HepG2 (cell line): ENCODE data around the gene DNAJC1. TPM values are rescaled to one million over a fixed set of nuclear protein-coding genes. Genes with fewer than 3 reads are reported as not detected.

Source experiments
- ATAC-seq: fragments of 200-7000 bp; cut with Tn5 transposase; 3 replicates; pipeline ENCODE4 v1.9.1; 2020; ENCODE audit warnings: mild to moderate bottlenecking, moderate library complexity
- BruUV-seq: library from RNA; stranded (reverse); fragments of 400-500 nt; replicated peaks from 2 replicates; lab custom pipeline; 2021; lab: Mats Ljungman, UMichigan
- CTCF ChIA-PET: fragments of 300-600 bp; formaldehyde crosslinking; extraction: SDS; loops from one replicate; lab custom pipeline; 2021; ENCODE audit warnings: low total read pairs, inconsistent platforms, low intra/inter-chr PET ratio; lab: Yijun Ruan, JAX
- POLR2A ChIA-PET: fragments of 350-600 bp; sonication (Branson Sonifier 250); formaldehyde crosslinking; loops from one replicate; lab custom pipeline; 2020; ENCODE audit warnings: antibody characterized with exemption, inconsistent platforms; lab: Yijun Ruan, JAX
- DNase-seq: peaks from one replicate; pipeline ENCODE4 v3.0.0-alpha.2; 2015; ENCODE audit warnings: low spot score
- FAIRE-seq: peaks from 3 replicates; lab custom pipeline; 2011; peaks lifted over from hg19 to GRCh38; lab: Jason Lieb, UNC
- H2AFZ ChIP-seq: one replicate; pipeline ENCODE4 v1.6.1; 2011; ENCODE audit warnings: low read length, inconsistent platforms
- H3K27ac ChIP-seq: fragments of 300-600 bp; 3 replicates; pipeline ENCODE4 v1.8.0; 2011; ENCODE audit warnings: mixed run types, mild to moderate bottlenecking, mixed read lengths, low read length, inconsistent platforms; ENCODE audit not compliant: insufficient read depth; ENCODE audit errors: extremely low read length
- H3K27me3 ChIP-seq, 2 experiments: fragments of 200-600 bp in 1 of 2; 2 replicates in 1 of 2; 3 replicates in 1 of 2; pipeline versions ENCODE4 v1.6.0 to v1.8.0; 2011; ENCODE audit warnings: low read length in 2 of 2, mild to moderate bottlenecking in 2 of 2, moderate library complexity in 2 of 2, inconsistent platforms in 1 of 2; ENCODE audit not compliant: insufficient read depth in 2 of 2, control insufficient read depth in 1 of 2
- H3K36me3 ChIP-seq, 2 experiments: fragments of 200-600 bp in 1 of 2; replicated peaks in 1 of 2; 2 replicates in 1 of 2; 3 replicates in 1 of 2; pipeline versions ENCODE4 v1.5.1 to v1.8.0; 2011; ENCODE audit warnings: low read length in 2 of 2, inconsistent platforms in 1 of 2; ENCODE audit not compliant: insufficient read depth in 2 of 2, control insufficient read depth in 1 of 2
- H3K4me1 ChIP-seq: 2 replicates; pipeline ENCODE4 v1.5.1; 2012; ENCODE audit warnings: low read length, inconsistent platforms; ENCODE audit not compliant: insufficient read depth
- H3K4me2 ChIP-seq: 2 replicates; pipeline ENCODE4 v1.6.0; 2011; ENCODE audit warnings: low read depth, low read length, inconsistent platforms
- H3K4me3 ChIP-seq, 3 experiments: fragments of 200-600 bp in 1 of 3; sonication (generic), shearing (Covaris generic) in 1 of 3; replicated peaks in 1 of 3; 2 replicates each; pipeline ENCODE4 v1.5.1; 2011 to 2016; ENCODE audit warnings: low read length in 3 of 3, inconsistent platforms in 2 of 3, low read depth in 2 of 3, mild to moderate bottlenecking in 2 of 3, control low read depth in 1 of 3, mixed read lengths in 1 of 3; ENCODE audit not compliant: insufficient read depth in 1 of 3
- H3K79me2 ChIP-seq: one replicate; pipeline ENCODE4 v1.6.1; 2011; ENCODE audit warnings: low read length, inconsistent platforms; ENCODE audit not compliant: insufficient read depth
- H3K9ac ChIP-seq: 2 replicates; pipeline ENCODE4 v1.6.0; 2011; ENCODE audit warnings: mild to moderate bottlenecking, low read depth, low read length, inconsistent platforms; ENCODE audit not compliant: insufficient read depth
- H3K9me3 ChIP-seq: 2 replicates; pipeline ENCODE4 v1.5.1; 2012; ENCODE audit warnings: mild to moderate bottlenecking, low read length
- H4K20me1 ChIP-seq: 2 replicates; pipeline ENCODE4 v1.6.0; 2011; ENCODE audit warnings: inconsistent platforms, mild to moderate bottlenecking, low read length, moderate library complexity; ENCODE audit not compliant: insufficient read depth
- CREB1 ChIP-seq, 2 experiments: fragments of 450-650 bp in 1 of 2; IDR thresholded peaks; 2 replicates each; pipeline ENCODE4 v1.6.1; 2016 to 2017; ENCODE audit warnings: control low read depth in 1 of 2, mild to moderate bottlenecking in 1 of 2, missing compliant biosample characterization in 1 of 2, missing genetic modification characterization in 1 of 2
- FOXO1 ChIP-seq: sonication (generic); formaldehyde crosslinking; IDR thresholded peaks from 2 replicates; pipeline ENCODE4 v1.4.0; 2020; ENCODE audit warnings: missing genetic modification reagents
- GABPA ChIP-seq, 2 experiments: IDR thresholded peaks; 2 replicates each; pipeline ENCODE4 v1.6.1; 2011 to 2016; ENCODE audit warnings: low read depth in 2 of 2, low read length in 1 of 2, missing biosample characterization in 1 of 2, missing genetic modification characterization in 1 of 2
- GFI1 ChIP-seq: sonication (generic); formaldehyde crosslinking; IDR thresholded peaks from 2 replicates; pipeline ENCODE4 v1.5.0; 2020; ENCODE audit warnings: missing genetic modification reagents, mild to moderate bottlenecking, borderline replicate concordance
- HNRNPL ChIP-seq: fragments of 200-400 bp; formaldehyde crosslinking; IDR thresholded peaks from 2 replicates; pipeline ENCODE4 v1.6.1; 2017; ENCODE audit warnings: mild to moderate bottlenecking, low read depth, low read length
- MAFK ChIP-seq, 2 experiments: IDR thresholded peaks in 1 of 2; conservative IDR thresholded peaks in 1 of 2; 2 replicates each; pipeline ENCODE4 v1.6.1; 2011; ENCODE audit warnings: improper control_type of control experiment in 2 of 2, low read length in 2 of 2
- POGZ ChIP-seq: sonication (generic); formaldehyde crosslinking; IDR thresholded peaks from 2 replicates; pipeline ENCODE4 v1.4.0; 2020; ENCODE audit warnings: mild to moderate bottlenecking, missing genetic modification reagents
- POLR2A ChIP-seq, 2 experiments: IDR thresholded peaks; 2 replicates each; pipeline ENCODE4 v1.6.1; 2011; ENCODE audit warnings: low read depth in 2 of 2, low read length in 2 of 2, mild to moderate bottlenecking in 1 of 2, moderate library complexity in 1 of 2; ENCODE audit not compliant: insufficient read depth in 1 of 2
- REXO4 ChIP-seq: sonication (generic); formaldehyde crosslinking; IDR thresholded peaks from 2 replicates; pipeline ENCODE4 v1.8.0; 2022; ENCODE audit warnings: missing genetic modification reagents, mild to moderate bottlenecking, borderline replicate concordance
- SETDB1 ChIP-seq: sonication (generic); formaldehyde crosslinking; IDR thresholded peaks from 2 replicates; pipeline ENCODE4 v1.5.1; 2020; ENCODE audit warnings: missing genetic modification reagents, mild to moderate bottlenecking, borderline replicate concordance
- SIX4 ChIP-seq: sonication (generic); formaldehyde crosslinking; IDR thresholded peaks from 2 replicates; pipeline ENCODE4 v1.4.0; 2020; ENCODE audit warnings: missing genetic modification reagents
- SKI ChIP-seq: fragments of 450-650 bp; IDR thresholded peaks from one replicate; pipeline ENCODE4 v1.6.1; 2018; ENCODE audit warnings: mild to moderate bottlenecking; ENCODE audit not compliant: partially characterized antibody
- SNRNP70 ChIP-seq: fragments of 200-400 bp; formaldehyde crosslinking; IDR thresholded peaks from 2 replicates; pipeline ENCODE4 v1.6.1; 2017; ENCODE audit warnings: mild to moderate bottlenecking, low read depth, low read length, moderate library complexity
- ZBTB38 ChIP-seq: sonication (generic); formaldehyde crosslinking; IDR thresholded peaks from 2 replicates; pipeline ENCODE4 v1.5.1; 2020; ENCODE audit warnings: mild to moderate bottlenecking, missing genetic modification reagents
- ZNF20 ChIP-seq: sonication (generic); formaldehyde crosslinking; IDR thresholded peaks from 2 replicates; pipeline ENCODE4 v1.4.0; 2020; ENCODE audit warnings: mild to moderate bottlenecking, moderate library complexity, missing genetic modification reagents
- ZNF264 ChIP-seq: sonication (generic); formaldehyde crosslinking; IDR thresholded peaks from 2 replicates; pipeline ENCODE4 v1.4.0; 2020; ENCODE audit warnings: missing genetic modification reagents
- ZNF331 ChIP-seq: sonication (generic); formaldehyde crosslinking; IDR thresholded peaks from 2 replicates; pipeline ENCODE4 v1.4.0; 2020; ENCODE audit warnings: missing genetic modification reagents
- ZNF441 ChIP-seq: sonication (generic); formaldehyde crosslinking; IDR thresholded peaks from 2 replicates; pipeline ENCODE4 v1.7.0; 2021; ENCODE audit warnings: missing genetic modification reagents, borderline replicate concordance
- ZNF687 ChIP-seq: sonication (generic); formaldehyde crosslinking; IDR thresholded peaks from 2 replicates; pipeline ENCODE4 v1.5.1; 2020; ENCODE audit warnings: mild to moderate bottlenecking, missing genetic modification reagents, moderate library complexity
- WGBS: methylation state at CpG from one replicate; pipeline ENCODE4 v1.1.6; 2017; ENCODE audit warnings: low lambda C conversion rate; 5-methylcytosine and 5-hydroxymethylcytosine counted together
- in situ Hi-C: cut with HindIII; loops from 2 replicates; pipeline ENCODE4 v1.10.0; 2017; ENCODE audit warnings: low pct_unique_long_range_greater_than_20kb; ENCODE audit not compliant: extremely low pct_ligation_motif_present
- intact Hi-C: fragments of 100-400 bp; cut with micrococcal nuclease; formaldehyde crosslinking; loops from one replicate; pipeline ENCODE4 v1.10.0; 2022; ENCODE audit not compliant: unreplicated experiment
- polyA plus RNA-seq, 8 experiments: library from polyadenylated mRNA; depleted of rRNA in 3 of 8; stranded (reverse) in 7 of 8; unstranded in 1 of 8; fragments of >200 nt; fragmentation: Illumina TruSeq in 4 of 8; extraction: Trizol in 4 of 8; gene quantifications; 2 replicates each; pipeline versions ENCODE4 v1.2.1 to v1.2.3, GENCODE V29; 2011 to 2016; ENCODE audit warnings: low read depth in 4 of 8, missing spikeins in 1 of 8, mixed read lengths in 1 of 8; ENCODE audit not compliant: insufficient read depth in 1 of 8
- total RNA-seq, 5 experiments: library from RNA; depleted of rRNA; stranded (reverse); fragments of >200 nt; fragmentation: Illumina TruSeq; extraction: Trizol; gene quantifications; 2 replicates each; pipeline ENCODE4 v1.2.3, GENCODE V29; 2016; ENCODE audit warnings: low read depth in 1 of 5
- TF ChIP-seq, protein P1 (sequence below): sonication (generic); formaldehyde crosslinking; IDR thresholded peaks from 2 replicates; pipeline ENCODE4 v1.4.0; 2020; ENCODE audit warnings: missing genetic modification reagents, borderline replicate concordance

Gene DNAJC1
- total and polyA plus RNA-seq, 2 of the 13 experiments (the other 11 are each of a cell fraction or from before 2014, with no cell fraction given) = 9.9 to 16.6 TPM

DNA sequence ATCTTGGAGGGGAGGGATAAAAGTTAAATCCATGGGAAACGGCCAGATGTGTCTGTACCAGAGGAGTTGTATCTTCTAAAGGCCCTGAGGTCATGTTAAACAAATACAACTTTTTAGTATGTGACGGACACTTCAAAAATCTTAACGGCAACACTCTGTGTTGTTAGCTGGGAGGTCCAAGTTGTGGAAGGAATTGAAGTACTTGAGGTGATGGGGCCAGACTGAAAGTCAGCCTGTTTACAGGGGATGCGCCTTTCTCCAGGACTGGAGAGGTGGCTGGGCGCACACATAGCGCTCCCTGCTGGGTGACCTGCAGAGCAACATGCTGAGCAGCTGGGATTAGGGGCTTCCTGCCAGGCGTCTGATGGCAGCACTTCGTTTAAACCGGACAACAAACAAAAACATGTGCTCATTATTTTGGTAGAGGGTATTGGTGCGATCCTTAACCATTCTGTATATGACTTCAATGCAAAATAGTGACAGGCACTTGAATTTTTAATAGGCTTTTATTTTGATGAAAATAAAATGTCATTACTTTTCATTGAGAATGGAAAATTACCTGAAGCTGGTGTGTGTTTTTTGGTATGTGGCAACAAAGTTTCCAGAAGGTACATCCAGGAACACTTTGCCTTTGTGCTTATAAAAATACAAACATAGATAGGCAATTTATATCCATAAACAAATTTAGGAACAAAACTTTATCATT lies 271.3 kb downstream of the DNAJC1 start (continued):
- peak; percentile 32 for TF ChIP-seq ZNF687
- TF ChIP-seq SNRNP70 = no peak
- peak; percentile 83 for TF ChIP-seq FOXO1 (CRISPR knock-in tag)
- TF ChIP-seq CREB1 (IDR thresholded peaks at IDR 0.05) = no peak
- TF ChIP-seq CREB1 (CRISPR knock-in tag; IDR thresholded peaks at IDR 0.05) = no peak

- Histone ChIP-seq H3K79me2 (no peaks in the 10 kb centered on the region), H3K4me3 (no peak overlapping the region), H3K4me2 (no peak overlapping the region), H4K20me1 (peaks cover 13% of the 10 kb centered on the region), H3K9ac (no peak overlapping the region), H3K9me3 (no peaks in the 10 kb centered on the region), H3K36me3 (peaks cover 8 to 37% of the 10 kb centered on the region in 2 experiments), H2AFZ (no peak overlapping the region), H3K27me3 (no peaks in the 10 kb centered on the region), H3K27ac (no peak overlapping the region), H3K4me1 (peaks cover 52% of the 10 kb centered on the region)
- DNase-seq (no peak), FAIRE-seq (no peak), ATAC-seq (no peak)
- intact Hi-C loops (no loop called here), in situ Hi-C loops (loop anchor here (25.0 kb wide), 1 partner anchor 441 kb away; no protein-coding TSS in a partner anchor)
- BruUV-seq = no TSS peak
- WGBS = 96% methylated on average over 3 of the region's 3 CpGs
- CTCF ChIA-PET = no interaction called here
- POLR2A ChIA-PET = no interaction called here
- no peak for TF ChIP-seq SIX4 (CRISPR knock-in tag)
- TF ChIP-seq GABPA (IDR thresholded peaks at IDR 0.05; ENCODE audit: low read depth, low read length) = no peak
- no peak for TF ChIP-seq GABPA (CRISPR knock-in tag; IDR thresholded peaks at IDR 0.05; ENCODE audit: low read depth)
- TF ChIP-seq MAFK (conservative IDR thresholded peaks at IDR 0.05 in 1 of 2, IDR thresholded peaks at IDR 0.05 in 1 of 2; ENCODE audit: low read length in 2 of 2) = no peak
- no peak for TF ChIP-seq GFI1 (CRISPR knock-in tag)
- TF ChIP-seq ZNF441 (CRISPR knock-in tag) = no peak
- no peak for TF ChIP-seq ZNF331 (CRISPR knock-in tag)
- TF ChIP-seq POLR2A (IDR thresholded peaks at IDR 0.05; ENCODE audit: insufficient read depth in 1 of 2, low read depth in 2 of 2, low read length in 2 of 2) = no peak
- TF ChIP-seq REXO4 (CRISPR knock-in tag) = no peak
- TF ChIP-seq ZBTB38 (CRISPR knock-in tag) = no peak
- no peak for TF ChIP-seq ZNF20
- TF ChIP-seq SKI = no peak
- TF ChIP-seq, protein P1, sequence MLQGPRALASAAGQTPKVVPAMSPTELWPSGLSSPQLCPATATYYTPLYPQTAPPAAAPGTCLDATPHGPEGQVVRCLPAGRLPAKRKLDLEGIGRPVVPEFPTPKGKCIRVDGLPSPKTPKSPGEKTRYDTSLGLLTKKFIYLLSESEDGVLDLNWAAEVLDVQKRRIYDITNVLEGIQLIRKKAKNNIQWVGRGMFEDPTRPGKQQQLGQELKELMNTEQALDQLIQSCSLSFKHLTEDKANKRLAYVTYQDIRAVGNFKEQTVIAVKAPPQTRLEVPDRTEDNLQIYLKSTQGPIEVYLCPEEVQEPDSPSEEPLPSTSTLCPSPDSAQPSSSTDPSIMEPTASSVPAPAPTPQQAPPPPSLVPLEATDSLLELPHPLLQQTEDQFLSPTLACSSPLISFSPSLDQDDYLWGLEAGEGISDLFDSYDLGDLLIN (CRISPR knock-in tag) = no peak
- TF ChIP-seq ZNF264 (CRISPR knock-in tag) = no peak
- TF ChIP-seq SETDB1 = no peak
- TF ChIP-seq HNRNPL = no peak
- TF ChIP-seq POGZ = no peak
Observed at GRCh38 chr10:21728618-21729017, 274.9 kb downstream of the DNAJC1 start.
